C4-2B (cell line): ENCODE results near the gene TRANK1.

Experiments
- CTCF ChIP-seq: fragments of 450-650 bp; conservative IDR thresholded peaks from 2 replicates; pipeline ENCODE4 v1.5.1; 2017; ENCODE audit warnings: mild to moderate bottlenecking
- ZFX ChIP-seq: fragments of 450-650 bp; IDR thresholded peaks from 2 replicates; pipeline ENCODE4 v1.6.1; 2017

GRCh38 chr3:36790765-36791164 is 154.1 kb downstream of the TRANK1 start:
- TF ChIP-seq CTCF (no peak), ZFX (no peak)
